ENCODE results near the gene TMEM63B. TPM values are rescaled to one million over a fixed set of nuclear protein-coding genes. Genes with fewer than 3 reads are reported as not detected.
A peak's percentile ranks its signal among the peaks of the same experiment; 100 is the strongest.

The TMEM63B gene
- total and polyA plus RNA-seq, 9 of the 15 experiments (the other 6 are each of a cell fraction or from before 2014, with no cell fraction given) = 0.14 to 39.4 (median 14.4) TPM

GRCh38 chr6:44128020-44128917 lies 915 bp downstream of the TMEM63B start (continued):
- TF ChIP-seq, protein P1, sequence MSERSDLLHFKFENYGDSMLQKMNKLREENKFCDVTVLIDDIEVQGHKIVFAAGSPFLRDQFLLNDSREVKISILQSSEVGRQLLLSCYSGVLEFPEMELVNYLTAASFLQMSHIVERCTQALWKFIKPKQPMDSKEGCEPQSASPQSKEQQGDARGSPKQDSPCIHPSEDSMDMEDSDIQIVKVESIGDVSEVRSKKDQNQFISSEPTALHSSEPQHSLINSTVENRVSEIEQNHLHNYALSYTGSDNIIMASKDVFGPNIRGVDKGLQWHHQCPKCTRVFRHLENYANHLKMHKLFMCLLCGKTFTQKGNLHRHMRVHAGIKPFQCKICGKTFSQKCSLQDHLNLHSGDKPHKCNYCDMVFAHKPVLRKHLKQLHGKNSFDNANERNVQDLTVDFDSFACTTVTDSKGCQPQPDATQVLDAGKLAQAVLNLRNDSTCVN (CRISPR knock-in tag; IDR thresholded peaks at IDR 0.05) = no peak
- TF ChIP-seq ILF3 (IDR thresholded peaks at IDR 0.05; ENCODE audit: borderline replicate concordance) (no peak), FOSL1 (tag; conservative IDR thresholded peaks at IDR 0.05) (no peak), LEF1 (IDR thresholded peaks at IDR 0.05) (no peak), SRF (CRISPR knock-in tag; IDR thresholded peaks at IDR 0.05) (no peak), BHLHE40 (IDR thresholded peaks at IDR 0.05; ENCODE audit: low read length) (no peak), IRF2 (CRISPR knock-in tag; IDR thresholded peaks at IDR 0.05) (no peak), NR2C1 (IDR thresholded peaks at IDR 0.05) (0 out of 2 replicates have a peak, but pooled peaks have one; percentile 36), NR2C1 (tag; IDR thresholded peaks at IDR 0.05) (0 out of 2 replicates have a peak, but pooled peaks have one; percentile 56), KDM5B (IDR thresholded peaks at IDR 0.05; ENCODE audit: insufficient replicate concordance, low read depth, low read length) (no peak), SIX5 (IDR thresholded peaks at IDR 0.05; ENCODE audit: borderline replicate concordance in 1 of 2, insufficient read depth in 1 of 2, low read depth in 1 of 2, low read length in 2 of 2) (no peak), ZNF408 (CRISPR knock-in tag; IDR thresholded peaks at IDR 0.05; ENCODE audit: low read depth) (no peak), RAD21 (CRISPR knock-in tag; conservative IDR thresholded peaks at IDR 0.05 in 1 of 2, IDR thresholded peaks at IDR 0.05 in 1 of 2) (no peak), MED1 (CRISPR knock-in tag; IDR thresholded peaks at IDR 0.05; ENCODE audit: borderline replicate concordance) (no peak), TFE3 (CRISPR knock-in tag; IDR thresholded peaks at IDR 0.05) (no peak), E2F3 (CRISPR knock-in tag; IDR thresholded peaks at IDR 0.05) (no peak), EZH2 (IDR thresholded peaks at IDR 0.05; ENCODE audit: borderline replicate concordance, low read depth, low read length) (no peak), CBX2 (IDR thresholded peaks at IDR 0.05; ENCODE audit: insufficient read depth, low read length, poor library complexity, severe bottlenecking) (no peak), ZNF436 (CRISPR knock-in tag; IDR thresholded peaks at IDR 0.05) (no peak), ZNF77 (CRISPR knock-in tag; IDR thresholded peaks at IDR 0.05) (no peak), KDM4B (IDR thresholded peaks at IDR 0.05; ENCODE audit: borderline replicate concordance in 2 of 2, low read depth in 1 of 2) (no peak)
